NCI-H1048 (cell line): ENCODE measurements around the gene ABHD17C.

ENCODE experiments used
- DNase-seq: peaks from one replicate; lab custom pipeline; 2025; lab: John Stamatoyannopoulos, UW

ABHD17C gene

DNA sequence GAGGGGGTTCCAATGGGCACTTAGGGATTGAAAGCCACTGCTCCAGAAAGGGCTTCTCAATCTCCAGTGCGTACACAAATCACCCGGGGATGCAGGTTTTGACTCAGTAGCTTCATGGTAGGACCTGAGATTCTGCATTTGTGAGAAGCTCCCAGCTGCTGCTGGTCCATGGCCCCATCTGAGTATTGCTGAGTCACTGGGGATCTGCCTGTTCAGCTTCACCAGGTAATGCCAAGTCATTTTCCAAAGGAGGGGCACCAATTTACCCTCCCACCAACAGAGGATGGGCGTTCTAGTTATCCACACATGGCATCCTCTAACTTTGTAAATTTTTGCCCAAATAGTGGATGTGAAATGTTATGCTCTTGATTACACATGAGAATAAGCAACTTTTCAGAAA lies 71.2 kb downstream of the ABHD17C start:
- DNase-seq = no peak

GRCh38 chr15:80768158-80768557 lies 73.0 kb downstream of the ABHD17C start:
- DNase-seq = no peak

GRCh38 chr15:80769153-80769828 lies 74.2 kb downstream of the ABHD17C start:
- no peak for DNase-seq

DNA sequence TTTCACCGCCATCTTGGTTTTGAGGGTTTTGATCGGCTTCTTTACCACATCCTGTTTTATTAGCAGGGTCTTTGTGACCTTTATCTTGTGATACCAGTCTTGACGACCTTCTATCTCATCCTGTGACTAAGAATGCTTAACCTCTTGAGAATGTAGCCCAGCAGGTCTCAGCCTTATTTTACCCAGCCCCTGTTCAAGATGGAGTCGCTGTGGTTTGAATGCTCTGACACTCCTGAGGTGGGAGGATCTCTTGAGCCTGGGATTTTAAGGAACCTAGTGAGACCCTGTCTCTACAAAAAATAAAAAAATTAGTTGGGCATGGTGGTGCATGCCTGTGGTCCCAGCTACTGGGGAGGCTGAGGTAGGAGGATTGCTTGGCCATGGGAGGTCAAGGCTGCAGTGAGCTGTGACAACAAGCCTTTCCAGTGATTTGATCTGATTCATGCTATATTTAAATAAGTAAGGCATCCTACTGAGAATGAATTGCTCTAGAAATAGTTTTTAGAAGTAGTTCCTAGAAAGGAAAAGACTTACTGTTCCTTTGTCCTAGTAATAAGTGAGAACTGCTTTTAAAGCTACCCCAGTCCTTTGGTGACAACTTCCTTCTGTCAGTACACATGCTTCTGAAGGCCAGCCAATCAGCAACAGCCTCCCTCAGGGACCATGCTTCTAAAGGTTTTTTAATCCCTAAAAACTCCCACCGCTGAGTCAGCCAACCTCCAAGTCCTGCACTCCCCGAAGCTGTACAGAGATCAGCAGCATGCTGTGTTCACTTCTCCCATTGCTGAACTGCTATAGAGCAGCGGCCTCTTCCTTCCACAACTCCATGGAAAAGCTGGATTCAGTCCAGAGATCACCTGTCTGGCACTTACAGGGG lies 75.0 kb downstream of the ABHD17C start:
- no peak for DNase-seq

DNA sequence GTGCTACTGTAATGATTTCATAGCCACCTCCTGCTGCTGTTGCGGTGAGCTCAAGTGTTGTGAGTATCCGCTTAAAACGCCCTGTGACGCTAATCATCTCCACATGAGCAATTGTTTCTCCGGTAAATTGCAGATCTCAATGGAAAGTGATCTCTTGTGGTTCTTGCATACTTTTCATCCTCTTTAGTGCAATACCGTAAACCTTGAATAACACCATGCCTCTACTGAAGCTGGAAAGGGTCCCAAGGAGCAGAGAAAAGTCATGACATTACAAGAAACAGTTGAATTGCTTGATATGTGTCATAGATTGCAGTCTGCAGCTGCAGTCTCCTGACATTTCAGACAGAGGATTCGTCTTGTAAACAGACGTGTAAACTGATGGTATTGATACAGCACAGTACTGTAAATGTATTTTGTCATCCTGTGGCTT lies 78.0 kb downstream of the ABHD17C start:
- no peak for DNase-seq

- no peak for DNase-seq
Measured at GRCh38 chr15:80773792-80774352, 78.8 kb downstream of the ABHD17C start.

GRCh38 chr15:80774486-80774885 lies 79.4 kb downstream of the ABHD17C start:
- no peak for DNase-seq

DNA sequence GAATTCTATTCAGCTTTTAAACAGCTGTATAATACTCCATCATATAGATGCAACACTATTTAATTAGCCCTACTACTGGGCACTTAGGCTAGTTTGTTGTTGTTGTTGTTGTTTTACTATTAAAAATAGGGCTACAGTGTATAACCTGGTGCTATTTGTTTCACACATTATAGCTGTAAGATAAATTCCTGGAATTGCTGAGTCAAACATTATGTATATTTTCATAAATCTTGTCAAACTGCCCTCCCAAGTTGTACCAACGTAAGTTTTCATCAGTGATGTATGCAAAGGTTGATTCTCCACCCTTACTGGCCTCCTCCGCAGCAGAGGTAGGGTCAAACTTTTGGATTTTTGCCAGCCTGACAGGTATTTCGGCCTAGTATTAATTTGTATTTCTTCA lies 80.2 kb downstream of the ABHD17C start:
- no peak for DNase-seq

DNA sequence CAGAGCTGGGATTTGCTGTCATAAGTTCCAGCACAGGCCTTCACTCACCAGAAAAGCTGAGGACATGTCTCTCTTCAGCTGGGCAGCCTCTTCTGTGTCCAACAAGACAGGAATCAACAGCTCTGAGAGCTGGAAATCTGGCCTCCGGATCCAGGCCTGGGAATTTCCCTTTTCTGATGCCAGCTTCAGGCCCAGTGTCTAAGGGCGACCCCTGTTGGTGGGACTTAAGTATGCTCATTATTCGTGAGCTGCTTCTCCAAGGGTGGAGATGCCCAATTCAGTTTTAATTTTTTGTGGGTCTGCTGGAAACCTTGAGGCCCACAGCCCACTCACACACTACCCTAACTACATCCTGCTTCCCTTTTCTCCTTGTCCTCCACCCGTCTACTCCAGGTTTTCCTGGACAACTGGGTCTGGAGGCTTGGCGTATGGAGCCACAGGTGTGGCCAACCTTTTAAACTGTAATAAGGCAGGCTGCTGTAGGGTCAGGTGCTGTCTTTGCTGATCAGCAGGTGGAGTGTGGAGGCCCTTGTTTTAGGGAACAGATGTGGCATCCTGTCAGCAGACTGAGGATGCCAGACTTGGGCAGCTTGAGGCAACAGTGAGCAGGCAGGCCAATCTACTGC lies 81.4 kb downstream of the ABHD17C start:
- DNase-seq = peak; percentile 12

GRCh38 chr15:80777137-80777536 lies 82.0 kb downstream of the ABHD17C start:
- DNase-seq = no peak

- DNase-seq = no peak
Measured at GRCh38 chr15:80777826-80778620, 82.9 kb downstream of the ABHD17C start.

GRCh38 chr15:80778621-80778963 lies 83.5 kb downstream of the ABHD17C start:
- no peak for DNase-seq

DNA sequence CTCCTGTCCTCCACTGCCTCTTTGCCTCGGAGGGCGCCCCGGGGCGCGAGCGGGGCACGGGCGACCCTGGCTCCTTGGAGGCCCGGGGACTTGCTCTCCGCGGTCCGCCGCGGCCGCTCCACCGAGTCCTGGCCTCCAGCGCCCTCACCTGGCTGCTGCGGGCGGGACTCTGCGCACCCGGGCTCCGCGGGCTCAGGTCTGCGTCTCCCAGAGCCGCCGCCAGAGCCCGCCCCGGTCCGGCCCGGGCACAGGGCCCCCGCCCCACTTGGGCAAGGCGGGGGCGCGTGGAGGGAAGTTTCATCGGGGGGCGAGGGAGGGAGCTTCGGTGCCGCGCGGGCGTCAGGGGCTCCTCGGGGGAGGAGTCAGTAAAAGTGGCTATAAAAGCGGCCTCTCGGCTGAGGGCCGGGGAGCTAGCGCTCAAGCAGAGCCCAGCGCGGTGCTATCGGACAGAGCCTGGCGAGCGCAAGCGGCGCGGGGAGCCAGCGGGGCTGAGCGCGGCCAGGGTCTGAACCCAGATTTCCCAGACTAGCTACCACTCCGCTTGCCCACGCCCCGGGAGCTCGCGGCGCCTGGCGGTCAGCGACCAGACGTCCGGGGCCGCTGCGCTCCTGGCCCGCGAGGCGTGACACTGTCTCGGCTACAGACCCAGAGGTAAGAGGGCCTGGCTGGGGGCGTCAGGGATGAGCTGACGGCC lies 84.0 kb downstream of the ABHD17C start, which contains the start of gene CEMIP:
Gene CEMIP, plus strand, starts transcription at position 407 of the 694 bp plus-strand sequence. CDS start 94,510 bp downstream, outside the sequence.
- DNase-seq = peak; percentile 36

DNA sequence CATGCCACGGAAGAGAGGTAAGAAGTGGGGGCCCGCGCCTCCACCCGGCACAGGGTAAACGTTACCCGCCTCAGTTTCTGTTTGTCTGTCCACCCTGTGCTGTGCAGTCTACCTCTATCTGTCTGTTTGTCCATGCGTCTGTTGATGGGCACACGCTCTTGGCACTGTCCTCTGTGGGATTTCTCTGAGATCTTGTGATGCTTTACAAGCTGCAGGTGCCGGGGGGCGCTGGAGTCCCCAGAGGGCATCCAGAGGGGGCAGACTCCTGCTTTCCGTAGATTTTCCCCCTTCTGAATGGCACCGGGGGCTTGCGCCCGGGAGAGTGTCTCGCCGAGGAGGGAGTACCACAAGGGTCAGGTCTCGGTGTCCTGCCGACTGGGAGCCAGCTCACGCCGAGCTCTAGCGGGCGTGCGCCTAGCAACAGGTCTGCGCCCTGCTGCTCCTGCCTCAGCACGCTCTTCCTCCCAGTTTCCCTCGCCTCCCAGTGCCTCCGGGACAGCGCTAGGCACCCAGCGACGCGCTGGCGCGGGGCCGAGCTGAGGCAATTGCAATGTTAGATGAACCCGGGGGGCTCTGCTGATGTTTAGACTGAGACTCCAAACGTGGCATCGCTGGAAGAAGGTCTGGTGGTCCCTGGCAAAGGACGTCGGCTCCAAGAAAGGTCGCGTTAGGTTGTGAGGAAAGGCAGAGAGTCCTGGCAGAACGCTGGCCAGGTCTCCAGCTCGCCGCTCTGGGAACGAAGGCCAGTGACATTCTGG lies 84.7 kb downstream of the ABHD17C start:
- no peak for DNase-seq

- DNase-seq = no peak
Measured at GRCh38 chr15:80780416-80781221, 85.5 kb downstream of the ABHD17C start.

- DNase-seq = no peak
Measured at GRCh38 chr15:80783260-80783659, 88.2 kb downstream of the ABHD17C start.

DNA sequence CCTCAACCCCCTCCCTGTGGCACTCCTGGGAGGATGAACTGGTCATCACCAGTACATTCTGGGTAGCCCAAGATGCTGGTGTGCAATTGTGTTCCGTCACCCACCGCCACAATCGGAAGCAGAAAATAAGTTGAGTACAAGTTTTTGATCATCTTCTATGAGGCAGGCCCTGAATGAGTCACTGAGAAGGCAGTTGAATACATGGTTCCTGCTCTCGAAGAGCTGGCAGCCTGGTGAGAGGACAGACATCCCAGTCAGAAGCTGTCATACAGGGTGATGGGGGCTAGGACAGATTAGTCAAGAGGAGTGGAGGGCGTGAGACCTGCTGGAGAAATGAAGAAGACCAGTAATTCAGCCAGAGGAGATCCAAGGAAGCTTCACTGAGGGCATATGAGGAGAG lies 90.2 kb downstream of the ABHD17C start:
- no peak for DNase-seq

DNA sequence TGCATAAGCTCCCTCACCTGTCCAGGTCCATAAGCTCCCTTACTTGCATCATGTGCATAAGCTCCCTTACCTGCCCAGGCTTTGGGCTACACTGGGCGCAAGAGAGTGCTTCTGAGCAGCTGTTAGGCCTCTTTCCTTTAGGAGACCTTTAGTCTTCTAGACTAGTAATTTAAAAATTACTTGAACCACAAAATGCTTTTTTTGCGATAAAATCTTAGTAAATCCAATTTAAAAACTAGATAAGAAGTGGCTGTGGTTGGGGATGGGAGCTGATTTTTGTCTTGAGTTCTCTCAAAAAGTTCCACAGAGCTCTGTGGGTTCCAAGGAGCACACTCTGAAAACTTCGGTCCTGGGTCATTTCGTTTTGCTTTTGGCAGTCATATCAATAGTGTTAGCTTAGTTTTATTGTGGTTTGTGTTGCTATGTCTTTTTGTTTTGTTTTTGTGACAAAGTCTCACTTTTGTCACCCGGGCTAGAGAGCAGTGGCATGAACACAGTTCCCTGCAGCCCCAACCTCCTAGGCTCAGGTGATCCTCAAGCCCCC lies 90.8 kb downstream of the ABHD17C start:
- DNase-seq = no peak

DNA sequence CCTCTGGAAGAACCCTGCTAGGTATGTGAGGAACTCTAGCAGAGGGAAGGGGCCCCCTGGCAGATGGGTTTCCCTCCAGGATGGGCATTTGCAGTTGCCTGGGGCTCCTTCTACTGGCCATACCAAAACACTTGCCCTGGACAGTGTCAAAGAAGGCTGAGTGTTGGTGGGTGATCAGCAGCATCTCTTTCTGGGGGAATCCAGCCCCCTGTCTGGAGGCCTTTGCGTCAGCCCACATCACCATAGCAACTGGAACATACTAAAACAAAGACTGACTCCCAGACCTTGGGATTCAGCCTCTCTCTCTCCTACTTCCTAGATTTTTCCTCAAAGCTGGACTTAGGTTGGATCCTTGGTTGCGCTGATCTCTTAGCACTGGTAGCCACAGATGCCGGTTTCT lies 92.2 kb downstream of the ABHD17C start:
- DNase-seq = no peak
